Thyroid gland (tissue), 4 donors: ENCODE results near the gene TBC1D5. TPM values are rescaled to one million over a fixed set of nuclear protein-coding genes. Genes with fewer than 3 reads are reported as not detected.
"Not testable (repeated sequence)": the region's sequence is repeated elsewhere in the genome, so short reads cannot be mapped to it uniquely, and the experiment has no call there.

Source experiments
- DNase-seq, 2 donors: peaks; one replicate each; pipeline ENCODE4 v3.0.0-alpha.2; 2019
- H3K27ac ChIP-seq, 3 donors: fragments of 200-600 bp; sonication (generic); 1 replicate in 2 of 3; 2 replicates in 1 of 3; pipeline ENCODE4 v1.5.1; 2016 to 2019; ENCODE audit warnings: mild to moderate bottlenecking in 1 of 3, moderate library complexity in 1 of 3
- H3K27me3 ChIP-seq: fragments of 200-600 bp; sonication (generic); one replicate; pipeline ENCODE4 v1.5.1; 2019
- H3K36me3 ChIP-seq, 2 donors: fragments of 200-600 bp; sonication (generic); one replicate each; pipeline ENCODE4 v1.5.1; 2016 to 2019
- H3K4me1 ChIP-seq, 2 donors: fragments of 200-600 bp; sonication (generic); one replicate each; pipeline ENCODE4 v1.5.1; 2017 to 2019
- H3K4me3 ChIP-seq, 3 donors: fragments of 200-600 bp; sonication (generic); replicated peaks in 1 of 3; 1 replicate in 2 of 3; 2 replicates in 1 of 3; pipeline ENCODE4 v1.5.1; 2016; ENCODE audit warnings: mild to moderate bottlenecking in 1 of 3
- H3K9me3 ChIP-seq: fragments of 200-600 bp; sonication (generic); one replicate; pipeline ENCODE4 v1.5.1; 2017
- POLR2A ChIP-seq, 2 donors: fragments of 450-650 bp; IDR thresholded peaks; one replicate each; pipeline ENCODE4 v1.6.1; 2017; ENCODE audit warnings: antibody characterized with exemption in 2 of 2, mild to moderate bottlenecking in 2 of 2, moderate library complexity in 1 of 2
- WGBS, 2 donors: methylation state at CpG; one replicate each; pipeline ENCODE4 v1.1.5; 2017; 5-methylcytosine and 5-hydroxymethylcytosine counted together
- intact Hi-C: fragments of 100-400 bp; cut with DNase I; formaldehyde crosslinking; loops from one replicate; pipeline ENCODE4 v1.15.1; 2023
- total RNA-seq, 4 donors: library from RNA; depleted of rRNA; stranded (reverse); fragments of >200 nt; gene quantifications; one replicate each; pipeline ENCODE4 v1.2.3, GENCODE V29; 2016
- TF ChIP-seq, protein P1 (sequence below), 6 experiments: fragments of 200-600 bp in 3 of 6; fragments of 450-650 bp in 3 of 6; sonication (generic) in 3 of 6; IDR thresholded peaks; one replicate each; pipeline ENCODE4 v1.5.1; 2016 to 2019; ENCODE audit warnings: antibody characterized with exemption in 6 of 6, mild to moderate bottlenecking in 2 of 6, inconsistent platforms in 1 of 6, moderate library complexity in 1 of 6

The TBC1D5 gene
- total RNA-seq, 4 donors from 2014 or later, result 115 to 141 (median 133) TPM

DNA sequence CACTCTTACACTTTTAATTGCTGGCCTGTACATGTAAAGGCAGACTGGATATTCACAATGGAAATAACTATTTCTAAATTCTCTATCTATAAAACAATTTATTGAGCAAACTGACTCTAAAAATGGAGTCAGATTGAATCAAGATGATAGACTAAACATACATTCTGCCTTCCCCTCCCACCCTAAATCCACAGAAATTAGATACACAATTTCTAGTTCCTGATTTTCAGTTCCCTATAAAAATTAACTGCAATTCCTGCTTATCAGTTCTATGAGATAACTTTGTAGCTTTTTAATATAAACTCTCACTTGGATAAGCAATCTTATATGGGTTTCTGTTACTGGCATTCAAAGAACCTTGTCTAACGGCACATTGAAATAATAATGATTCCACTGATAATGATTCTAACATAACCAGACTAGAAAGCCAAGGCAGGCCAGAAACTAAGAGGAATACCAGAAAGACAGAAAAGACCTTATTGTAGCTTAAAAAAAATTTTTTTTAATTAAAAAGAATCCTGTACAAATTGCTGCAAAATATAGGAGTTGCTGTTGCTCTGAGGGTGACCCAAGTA, 33.1 kb downstream of the TBC1D5 start:
- Histone ChIP-seq H3K36me3 (peaks cover 0 to 5% of the 10 kb centered on the region in 2 donors), H3K9me3 (no peaks in the 10 kb centered on the region), H3K4me3 (no peak overlapping the region), H3K4me1 (no peaks in the 10 kb centered on the region), H3K27me3 (no peaks in the 10 kb centered on the region), H3K27ac (no peak overlapping the region)
- no peak for DNase-seq
- no peak for TF ChIP-seq POLR2A (IDR thresholded peaks at IDR 0.05)
- TF ChIP-seq, protein P1, sequence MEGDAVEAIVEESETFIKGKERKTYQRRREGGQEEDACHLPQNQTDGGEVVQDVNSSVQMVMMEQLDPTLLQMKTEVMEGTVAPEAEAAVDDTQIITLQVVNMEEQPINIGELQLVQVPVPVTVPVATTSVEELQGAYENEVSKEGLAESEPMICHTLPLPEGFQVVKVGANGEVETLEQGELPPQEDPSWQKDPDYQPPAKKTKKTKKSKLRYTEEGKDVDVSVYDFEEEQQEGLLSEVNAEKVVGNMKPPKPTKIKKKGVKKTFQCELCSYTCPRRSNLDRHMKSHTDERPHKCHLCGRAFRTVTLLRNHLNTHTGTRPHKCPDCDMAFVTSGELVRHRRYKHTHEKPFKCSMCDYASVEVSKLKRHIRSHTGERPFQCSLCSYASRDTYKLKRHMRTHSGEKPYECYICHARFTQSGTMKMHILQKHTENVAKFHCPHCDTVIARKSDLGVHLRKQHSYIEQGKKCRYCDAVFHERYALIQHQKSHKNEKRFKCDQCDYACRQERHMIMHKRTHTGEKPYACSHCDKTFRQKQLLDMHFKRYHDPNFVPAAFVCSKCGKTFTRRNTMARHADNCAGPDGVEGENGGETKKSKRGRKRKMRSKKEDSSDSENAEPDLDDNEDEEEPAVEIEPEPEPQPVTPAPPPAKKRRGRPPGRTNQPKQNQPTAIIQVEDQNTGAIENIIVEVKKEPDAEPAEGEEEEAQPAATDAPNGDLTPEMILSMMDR (IDR thresholded peaks at IDR 0.05), result no peak
- WGBS, 2 donors, result 90 to 93% methylated on average over 1 of the region's 1 CpG
- intact Hi-C loops, result no loop called here

DNA sequence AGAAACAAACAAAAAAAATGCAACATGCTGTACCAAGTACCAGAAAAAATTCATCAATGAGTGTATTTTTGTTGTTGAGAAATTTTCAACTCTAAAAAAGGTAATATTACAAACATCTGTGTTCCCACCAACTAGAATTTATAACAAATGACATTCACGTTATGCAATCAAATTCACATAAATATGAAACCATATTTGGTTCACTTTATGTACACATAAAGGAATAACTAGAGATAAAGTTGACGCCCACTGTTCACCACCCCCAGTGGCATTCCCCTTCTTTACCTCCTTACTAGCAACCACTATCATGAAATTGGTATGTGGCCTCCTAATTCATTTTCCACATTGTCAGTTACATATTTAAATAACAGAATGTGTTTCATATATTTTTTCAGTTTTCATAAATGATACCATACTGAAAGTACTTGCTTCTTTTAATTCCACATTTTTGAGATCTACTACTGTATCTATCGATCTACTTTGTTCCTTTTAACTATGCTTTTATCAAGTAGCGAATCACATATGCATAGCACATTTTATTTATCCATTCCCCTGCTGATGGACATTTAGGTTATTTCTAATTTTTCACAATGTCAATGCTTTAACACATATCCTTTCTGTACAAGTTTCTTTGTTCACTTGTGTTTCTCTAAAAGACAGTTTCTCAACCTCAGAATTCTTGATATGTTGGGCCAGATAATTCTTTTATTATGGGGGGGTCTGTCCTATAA, 34.5 kb downstream of the TBC1D5 start:
- no peak for DNase-seq
- intact Hi-C loops, result no loop called here
- TF ChIP-seq POLR2A (IDR thresholded peaks at IDR 0.05), result no peak
- TF ChIP-seq, protein P1 (IDR thresholded peaks at IDR 0.05), result no peak
- 67 to 88% methylated on average over 4 of the region's 4 CpGs for WGBS, 2 donors
- H3K9me3 ChIP-seq, result no peaks in the 10 kb centered on the region
- H3K4me3 ChIP-seq, result no peak overlapping the region
- H3K36me3 ChIP-seq, result no peaks in the 10 kb centered on the region
- H3K27me3 ChIP-seq, result no peaks in the 10 kb centered on the region
- H3K27ac ChIP-seq, result no peak overlapping the region
- H3K4me1 ChIP-seq, result no peaks in the 10 kb centered on the region

DNA sequence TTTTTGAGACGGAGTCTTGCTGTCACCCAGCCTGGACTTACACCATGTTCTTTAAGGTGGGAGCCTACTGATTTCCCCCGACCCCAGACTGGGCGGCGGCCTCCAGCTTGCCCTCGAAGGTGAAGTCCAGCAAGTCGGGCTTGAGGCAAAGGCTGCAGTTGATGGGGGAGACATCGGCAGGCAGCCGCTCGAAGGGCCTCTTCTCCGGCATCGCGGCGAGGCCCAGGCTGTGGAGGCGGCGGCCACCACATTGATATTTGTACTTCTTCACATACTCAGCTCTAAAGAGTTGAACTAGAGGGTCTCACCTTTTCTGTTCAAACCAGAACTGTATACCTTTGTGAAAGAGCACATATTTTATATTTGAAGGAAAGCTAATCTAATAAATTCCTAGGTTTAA, 36.4 kb downstream of the TBC1D5 start:
- intact Hi-C loops, result not testable (repeated sequence)

DNA sequence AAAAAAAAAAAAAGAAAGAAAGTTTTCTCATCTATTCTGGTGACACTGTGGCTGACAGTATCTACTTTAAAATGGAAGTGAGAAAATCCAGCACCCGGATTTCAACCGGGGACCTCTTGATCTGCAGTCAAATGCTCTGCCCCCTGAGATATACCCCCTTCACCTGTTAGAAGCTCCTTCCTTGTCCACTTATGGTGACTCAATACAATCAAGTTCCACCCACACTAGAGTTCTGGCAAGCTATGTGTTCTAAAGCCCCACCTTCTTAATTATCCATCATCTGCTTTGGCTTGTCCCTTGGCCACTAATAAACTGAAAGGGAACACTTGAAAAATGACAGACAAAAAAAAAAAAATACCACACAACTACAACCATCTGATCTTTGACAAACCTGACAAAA, 42.6 kb downstream of the TBC1D5 start:
- H3K9me3 ChIP-seq, H3K4me1 ChIP-seq, intact Hi-C loops, H3K4me3 ChIP-seq, H3K36me3 ChIP-seq, DNase-seq, H3K27ac ChIP-seq, H3K27me3 ChIP-seq: not testable (repeated sequence)
- 96% methylated on average over 2 of the region's 2 CpGs for WGBS, 2 donors

More for the DNA sequence above, 36.4 kb downstream of the TBC1D5 start:
- not testable (repeated sequence) for H3K36me3 ChIP-seq, H3K9me3 ChIP-seq, DNase-seq, H3K27me3 ChIP-seq, H3K4me3 ChIP-seq, H3K4me1 ChIP-seq, H3K27ac ChIP-seq
- WGBS, 2 donors, result 94 to 99% methylated on average over 14 to 15 of the region's 15 CpGs

DNA sequence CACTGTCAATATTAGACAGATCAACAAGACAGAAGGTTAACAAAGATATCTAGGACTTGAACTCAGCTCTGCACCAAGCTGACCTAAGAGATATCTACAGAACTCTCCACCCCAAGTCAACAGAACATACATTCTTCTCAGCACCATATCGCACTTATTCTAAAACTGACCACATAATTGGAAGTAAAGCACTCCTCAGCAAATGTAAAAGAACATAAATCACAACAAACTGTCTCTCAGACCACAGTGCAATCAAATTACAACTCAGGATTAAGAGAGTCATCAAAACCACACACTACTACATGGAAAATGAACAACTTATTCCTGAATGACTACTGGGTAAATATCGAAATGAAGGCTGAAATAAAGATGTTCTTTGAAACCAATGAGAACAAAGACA, 46.8 kb downstream of the TBC1D5 start:
- H3K36me3 ChIP-seq, H3K9me3 ChIP-seq, H3K4me1 ChIP-seq, intact Hi-C loops, H3K4me3 ChIP-seq, H3K27ac ChIP-seq, DNase-seq, H3K27me3 ChIP-seq: not testable (repeated sequence)
- WGBS, 2 donors, result 96 to 97% methylated on average over 2 of the region's 2 CpGs

DNA sequence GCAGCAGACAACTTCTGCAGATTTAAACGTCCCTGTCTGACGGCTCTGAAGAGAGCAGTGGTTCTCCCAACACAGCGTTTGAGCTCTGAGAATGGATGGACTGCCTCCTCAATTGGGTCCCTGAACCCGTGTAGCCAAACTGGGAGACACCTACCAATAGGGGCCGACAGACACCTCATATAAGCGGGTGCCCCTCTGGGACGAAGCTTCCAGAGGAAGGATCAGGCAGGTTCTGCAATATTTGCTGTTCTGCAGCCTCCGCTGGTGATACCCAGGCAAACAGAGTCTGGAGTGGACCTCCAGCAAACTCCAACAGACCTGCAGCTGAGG, 48.8 kb downstream of the TBC1D5 start:
- H3K27ac ChIP-seq, DNase-seq, H3K36me3 ChIP-seq, H3K4me3 ChIP-seq, H3K27me3 ChIP-seq, H3K4me1 ChIP-seq, intact Hi-C loops, H3K9me3 ChIP-seq: not testable (repeated sequence)
- WGBS, 2 donors, result 94 to 100% methylated on average over 1 to 7 of the region's 8 CpGs

DNA sequence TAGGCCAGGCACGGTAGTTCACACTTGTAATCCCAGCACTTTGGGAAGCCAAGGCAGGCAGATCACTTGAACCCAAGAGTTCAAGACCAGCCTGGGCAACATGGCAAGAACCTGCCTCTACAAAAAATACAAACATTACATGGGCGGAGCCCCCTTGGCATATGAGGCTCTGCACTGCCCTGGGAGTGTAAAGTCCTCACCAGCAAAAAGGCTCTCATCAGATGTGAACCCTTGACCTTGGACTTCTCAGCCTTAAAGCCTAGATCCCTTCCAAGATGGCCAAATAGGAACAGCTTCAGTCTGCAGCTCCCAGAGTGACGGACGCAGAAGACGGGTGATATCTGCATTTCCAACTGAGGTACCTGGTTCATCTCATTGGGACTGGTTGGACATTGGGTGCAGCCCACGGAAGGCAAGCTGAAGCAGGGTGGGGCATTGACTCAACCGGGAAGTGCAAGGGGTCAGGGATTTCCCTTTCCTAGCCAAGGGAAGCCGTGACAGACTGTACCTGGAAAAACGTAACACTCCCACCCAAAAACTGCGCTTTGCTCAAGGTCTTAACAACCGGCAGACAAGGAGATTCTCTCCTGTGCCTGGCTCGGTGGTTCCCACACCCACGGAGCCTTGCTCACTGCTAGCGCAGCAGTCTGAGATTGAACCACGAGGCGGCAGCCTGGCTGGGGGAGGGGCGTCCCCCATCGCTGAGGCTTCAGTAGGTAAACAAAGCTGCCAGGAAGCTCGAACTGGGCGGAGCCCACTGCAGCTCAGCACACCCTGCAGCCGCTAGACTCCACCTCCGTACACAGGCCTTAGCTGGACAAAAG, 49.4 kb downstream of the TBC1D5 start:
- DNase-seq, H3K27ac ChIP-seq, intact Hi-C loops, H3K36me3 ChIP-seq, H3K4me1 ChIP-seq, H3K4me3 ChIP-seq, H3K9me3 ChIP-seq, H3K27me3 ChIP-seq: not testable (repeated sequence)
- 87 to 89% methylated on average over 18 to 22 of the region's 22 CpGs for WGBS, 2 donors
